GM12878 (cell line): Measurements from ENCODE around the gene DNAH5.

Experiments used
- BCL11A ChIP-seq: IDR thresholded peaks from 2 replicates; pipeline ENCODE4 v1.6.1; 2011; ENCODE audit warnings: low read depth, low read length
- POLR2AphosphoS5 ChIP-seq: IDR thresholded peaks from 2 replicates; pipeline ENCODE4 v1.6.1; 2011; ENCODE audit warnings: mild to moderate bottlenecking, low read length, inconsistent platforms
- TF ChIP-seq, protein P1 (sequence below), 3 experiments: IDR thresholded peaks in 2 of 3; conservative IDR thresholded peaks in 1 of 3; 2 replicates each; pipeline ENCODE4 v1.5.1; 2011; ENCODE audit warnings: low read depth in 3 of 3, low read length in 3 of 3, mild to moderate bottlenecking in 3 of 3, control low read depth in 2 of 3, moderate library complexity in 2 of 3, inconsistent platforms in 1 of 3, mixed read lengths in 1 of 3; ENCODE audit not compliant: control insufficient read depth in 2 of 3, insufficient read depth in 1 of 3; ENCODE audit errors: extremely low read depth in 1 of 3
- TF ChIP-seq, protein P2 (sequence below): fragments of 450-650 bp; IDR thresholded peaks from 2 replicates; pipeline ENCODE4 v1.6.1; 2017; ENCODE audit warnings: mild to moderate bottlenecking

DNA sequence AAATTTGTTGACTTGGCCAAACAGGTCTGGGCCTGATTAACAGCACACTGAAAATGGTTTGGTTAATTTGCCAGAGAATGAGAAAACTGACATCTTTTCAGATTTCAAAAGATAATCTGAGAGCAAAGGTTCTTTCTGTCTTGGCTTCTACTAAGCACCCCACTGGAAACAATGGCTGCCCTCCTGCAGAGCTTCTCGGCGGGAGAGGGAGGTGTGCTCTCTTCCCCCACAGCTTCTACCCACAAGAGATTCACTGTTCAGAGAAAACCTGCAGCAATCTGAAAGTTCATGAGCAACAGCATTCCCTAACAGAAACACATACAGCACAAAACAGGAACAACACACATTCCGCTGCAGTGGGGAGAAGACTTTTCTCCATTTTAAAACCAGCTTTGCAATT lies 3.0 kb downstream of the DNAH5 start:
- TF ChIP-seq, protein P1, sequence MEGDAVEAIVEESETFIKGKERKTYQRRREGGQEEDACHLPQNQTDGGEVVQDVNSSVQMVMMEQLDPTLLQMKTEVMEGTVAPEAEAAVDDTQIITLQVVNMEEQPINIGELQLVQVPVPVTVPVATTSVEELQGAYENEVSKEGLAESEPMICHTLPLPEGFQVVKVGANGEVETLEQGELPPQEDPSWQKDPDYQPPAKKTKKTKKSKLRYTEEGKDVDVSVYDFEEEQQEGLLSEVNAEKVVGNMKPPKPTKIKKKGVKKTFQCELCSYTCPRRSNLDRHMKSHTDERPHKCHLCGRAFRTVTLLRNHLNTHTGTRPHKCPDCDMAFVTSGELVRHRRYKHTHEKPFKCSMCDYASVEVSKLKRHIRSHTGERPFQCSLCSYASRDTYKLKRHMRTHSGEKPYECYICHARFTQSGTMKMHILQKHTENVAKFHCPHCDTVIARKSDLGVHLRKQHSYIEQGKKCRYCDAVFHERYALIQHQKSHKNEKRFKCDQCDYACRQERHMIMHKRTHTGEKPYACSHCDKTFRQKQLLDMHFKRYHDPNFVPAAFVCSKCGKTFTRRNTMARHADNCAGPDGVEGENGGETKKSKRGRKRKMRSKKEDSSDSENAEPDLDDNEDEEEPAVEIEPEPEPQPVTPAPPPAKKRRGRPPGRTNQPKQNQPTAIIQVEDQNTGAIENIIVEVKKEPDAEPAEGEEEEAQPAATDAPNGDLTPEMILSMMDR (IDR thresholded peaks at IDR 0.05 in 2 of 3, conservative IDR thresholded peaks at IDR 0.05 in 1 of 3; ENCODE audit: control insufficient read depth in 2 of 3, extremely low read depth in 1 of 3, insufficient read depth in 1 of 3, low read depth in 3 of 3, low read length in 3 of 3), result no peak
- no peak for TF ChIP-seq POLR2AphosphoS5
- no peak for TF ChIP-seq BCL11A
- TF ChIP-seq, protein P2, sequence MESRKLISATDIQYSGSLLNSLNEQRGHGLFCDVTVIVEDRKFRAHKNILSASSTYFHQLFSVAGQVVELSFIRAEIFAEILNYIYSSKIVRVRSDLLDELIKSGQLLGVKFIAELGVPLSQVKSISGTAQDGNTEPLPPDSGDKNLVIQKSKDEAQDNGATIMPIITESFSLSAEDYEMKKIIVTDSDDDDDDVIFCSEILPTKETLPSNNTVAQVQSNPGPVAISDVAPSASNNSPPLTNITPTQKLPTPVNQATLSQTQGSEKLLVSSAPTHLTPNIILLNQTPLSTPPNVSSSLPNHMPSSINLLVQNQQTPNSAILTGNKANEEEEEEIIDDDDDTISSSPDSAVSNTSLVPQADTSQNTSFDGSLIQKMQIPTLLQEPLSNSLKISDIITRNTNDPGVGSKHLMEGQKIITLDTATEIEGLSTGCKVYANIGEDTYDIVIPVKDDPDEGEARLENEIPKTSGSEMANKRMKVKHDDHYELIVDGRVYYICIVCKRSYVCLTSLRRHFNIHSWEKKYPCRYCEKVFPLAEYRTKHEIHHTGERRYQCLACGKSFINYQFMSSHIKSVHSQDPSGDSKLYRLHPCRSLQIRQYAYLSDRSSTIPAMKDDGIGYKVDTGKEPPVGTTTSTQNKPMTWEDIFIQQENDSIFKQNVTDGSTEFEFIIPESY, result no peak
